Right ventricle myocardium superior (tissue), 1 donor: ENCODE measurements around the gene ARFIP2. TPM values are rescaled to one million over a fixed set of nuclear protein-coding genes. Genes with fewer than 3 reads are reported as not detected.

Experiments used
- total RNA-seq: library from RNA; stranded (reverse); fragmentation: NEBNext Ultra II Directional; extraction: Animal tissue kit (Norgen Biotek cat#: 25700); gene quantifications from one replicate; pipeline ENCODE4 v1.2.1, GENCODE V29; 2021
- donor health status: DM: no; HTN: yes; CAD: no; lungs with severe emphysema.

The ARFIP2 gene
- total RNA-seq, 1 donor from 2014 or later: 13.9 TPM

Other genes starting within 250 kb of the ARFIP2 start
- gene FHIP1B, start 246.7 kb downstream of the ARFIP2 start, total RNA-seq: 12.9 TPM
- gene CNGA4, start 242.2 kb downstream of the ARFIP2 start, total RNA-seq: not detected
- not detected for gene CCKBR, start 221.5 kb downstream of the ARFIP2 start, total RNA-seq
- gene CAVIN3, start 160.8 kb downstream of the ARFIP2 start, total RNA-seq: 33.9 TPM
- 51.6 TPM for gene SMPD1, start 90.9 kb downstream of the ARFIP2 start, total RNA-seq
- gene APBB1, start 62.2 kb downstream of the ARFIP2 start, total RNA-seq: 75.8 TPM
- gene HPX, start 40.3 kb downstream of the ARFIP2 start, total RNA-seq: 0.35 TPM
- 11.4 TPM for gene TRIM3, start 7.4 kb downstream of the ARFIP2 start, total RNA-seq
- gene TIMM10B, start 170 bp upstream of the ARFIP2 start, total RNA-seq: 14.1 TPM
- gene DNHD1, start 15.9 kb upstream of the ARFIP2 start, total RNA-seq: 4.2 TPM
- gene RRP8, start 122.3 kb upstream of the ARFIP2 start, total RNA-seq: 19.8 TPM
- 191 TPM for gene ILK, start 122.4 kb upstream of the ARFIP2 start, total RNA-seq
- gene TAF10, start 130.9 kb upstream of the ARFIP2 start, total RNA-seq: 83.6 TPM
- gene TPP1, start 138.1 kb upstream of the ARFIP2 start, total RNA-seq: 71.5 TPM
- gene DCHS1, start 174.5 kb upstream of the ARFIP2 start, total RNA-seq: 9.6 TPM
- 46.5 TPM for gene MRPL17, start 202.0 kb upstream of the ARFIP2 start, total RNA-seq